ENCODE results near the gene CSRP1. TPM values are rescaled to one million over a fixed set of nuclear protein-coding genes. Genes with fewer than 3 reads are reported as not detected.

Gene CSRP1
- total and polyA plus RNA-seq, 4 donors = 143 to 278 (median 227) TPM

- ATAC-seq (ENCODE audit: insufficient read depth, low FRiP score) (peak; percentile 52), DNase-seq (peak; percentile 76 to 90 (median 84))
- TF ChIP-seq, protein P1, sequence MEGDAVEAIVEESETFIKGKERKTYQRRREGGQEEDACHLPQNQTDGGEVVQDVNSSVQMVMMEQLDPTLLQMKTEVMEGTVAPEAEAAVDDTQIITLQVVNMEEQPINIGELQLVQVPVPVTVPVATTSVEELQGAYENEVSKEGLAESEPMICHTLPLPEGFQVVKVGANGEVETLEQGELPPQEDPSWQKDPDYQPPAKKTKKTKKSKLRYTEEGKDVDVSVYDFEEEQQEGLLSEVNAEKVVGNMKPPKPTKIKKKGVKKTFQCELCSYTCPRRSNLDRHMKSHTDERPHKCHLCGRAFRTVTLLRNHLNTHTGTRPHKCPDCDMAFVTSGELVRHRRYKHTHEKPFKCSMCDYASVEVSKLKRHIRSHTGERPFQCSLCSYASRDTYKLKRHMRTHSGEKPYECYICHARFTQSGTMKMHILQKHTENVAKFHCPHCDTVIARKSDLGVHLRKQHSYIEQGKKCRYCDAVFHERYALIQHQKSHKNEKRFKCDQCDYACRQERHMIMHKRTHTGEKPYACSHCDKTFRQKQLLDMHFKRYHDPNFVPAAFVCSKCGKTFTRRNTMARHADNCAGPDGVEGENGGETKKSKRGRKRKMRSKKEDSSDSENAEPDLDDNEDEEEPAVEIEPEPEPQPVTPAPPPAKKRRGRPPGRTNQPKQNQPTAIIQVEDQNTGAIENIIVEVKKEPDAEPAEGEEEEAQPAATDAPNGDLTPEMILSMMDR (IDR thresholded peaks at IDR 0.05; ENCODE audit: control extremely low read depth, extremely low read depth) = no peak
- Histone ChIP-seq H3K36me3 (ENCODE audit: control insufficient read depth in 4 of 4, insufficient read depth in 4 of 4, low read length in 4 of 4) (no peaks in the 10 kb centered on the region), H3K27me3 (ENCODE audit: control insufficient read depth in 3 of 3, insufficient read depth in 3 of 3, low read length in 2 of 3) (no peaks in the 10 kb centered on the region), H3K27ac (ENCODE audit: low read depth in 1 of 2, low read length in 1 of 2) (peak overlapping the region; percentile 55 to 79), H3K4me1 (ENCODE audit: control insufficient read depth in 5 of 5, insufficient read depth in 5 of 5, low read length in 5 of 5) (peaks cover 0 to 34% (median 13%) of the 10 kb centered on the region in 5 donors), H3K9me3 (ENCODE audit: control insufficient read depth in 4 of 4, insufficient read depth in 3 of 4, low read length in 3 of 4) (no peaks in the 10 kb centered on the region), H3K9ac (ENCODE audit: insufficient read depth in 1 of 2, low read length in 2 of 2) (no peak overlapping the region), H3K4me3 (no peak overlapping the region)
- WGBS, 2 donors = 20 to 42% methylated on average over 6 of the region's 6 CpGs
These were observed 5.1 kb upstream of the CSRP1 start for GRCh38 chr1:201511941-201512539.

DNA sequence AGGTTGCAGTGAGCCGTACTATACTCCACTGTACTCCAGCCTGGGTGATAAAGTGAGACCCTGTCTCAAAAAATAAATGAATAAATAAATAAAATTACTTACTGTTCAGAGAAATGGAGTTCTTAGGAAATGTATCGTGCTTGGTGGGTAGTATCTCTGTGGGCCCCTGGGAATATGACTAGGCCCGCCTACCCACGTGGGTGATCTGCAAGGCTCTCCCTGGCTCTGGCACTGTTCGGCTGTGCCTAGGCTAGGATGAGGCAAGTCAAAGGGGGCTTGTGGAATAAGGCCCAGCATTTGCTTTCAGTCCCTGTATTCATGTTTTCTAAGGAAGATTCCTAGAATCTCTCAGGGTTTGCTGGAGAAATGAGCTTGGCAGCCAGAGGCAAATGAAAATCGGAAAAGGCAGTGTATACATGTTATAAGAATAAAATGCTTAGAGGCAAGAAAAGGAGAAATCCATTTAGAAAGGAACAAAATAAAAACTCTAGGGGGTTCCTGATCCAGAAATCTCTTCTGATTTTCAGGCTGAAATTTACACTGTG, 4.5 kb upstream of the CSRP1 start:
- Histone ChIP-seq H3K4me1 (ENCODE audit: control insufficient read depth in 5 of 5, insufficient read depth in 5 of 5, low read length in 5 of 5) (peaks cover 0 to 35% (median 13%) of the 10 kb centered on the region in 5 donors), H3K9ac (ENCODE audit: insufficient read depth in 1 of 2, low read length in 2 of 2) (no peak overlapping the region), H3K27me3 (ENCODE audit: control insufficient read depth in 3 of 3, insufficient read depth in 3 of 3, low read length in 2 of 3) (no peaks in the 10 kb centered on the region), H3K9me3 (ENCODE audit: control insufficient read depth in 4 of 4, insufficient read depth in 3 of 4, low read length in 3 of 4) (no peaks in the 10 kb centered on the region), H3K27ac (ENCODE audit: low read depth in 1 of 2, low read length in 1 of 2) (peak overlapping the region; percentile 55 to 92), H3K4me3 (no peak overlapping the region), H3K36me3 (ENCODE audit: control insufficient read depth in 4 of 4, insufficient read depth in 4 of 4, low read length in 4 of 4) (peaks cover 0 to 3% (median 0%) of the 10 kb centered on the region in 4 donors)
- WGBS, 2 donors = 65 to 77% methylated on average over 6 of the region's 6 CpGs
- no peak for DNase-seq
- TF ChIP-seq, protein P1 (IDR thresholded peaks at IDR 0.05; ENCODE audit: control extremely low read depth, extremely low read depth) = no peak
- no peak for ATAC-seq (ENCODE audit: insufficient read depth, low FRiP score)

DNA sequence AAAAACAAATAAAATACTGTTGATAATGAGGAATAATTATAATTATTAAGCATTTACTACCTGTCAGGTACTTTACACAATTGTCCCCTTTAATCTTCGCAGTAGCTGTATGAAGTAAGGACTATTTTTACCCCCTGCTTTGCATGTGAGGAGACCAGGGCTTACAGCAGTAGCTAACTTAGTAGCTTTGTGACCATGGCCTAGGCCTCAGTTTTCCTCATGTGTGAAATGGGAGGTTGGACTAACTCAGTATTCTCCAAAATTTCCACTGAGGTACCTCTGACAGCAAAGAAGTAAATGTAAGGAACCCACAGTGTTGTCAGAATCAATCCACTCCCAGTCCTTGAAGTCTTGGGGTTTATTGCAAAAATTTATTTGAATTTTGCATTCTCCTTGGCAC, 3.8 kb upstream of the CSRP1 start:
- H3K27ac ChIP-seq (ENCODE audit: low read depth in 1 of 2, low read length in 1 of 2) = no peak overlapping the region
- ATAC-seq (ENCODE audit: insufficient read depth, low FRiP score) = no peak

More for the DNA sequence above, 3.8 kb upstream of the CSRP1 start:
- H3K36me3 ChIP-seq (ENCODE audit: control insufficient read depth in 4 of 4, insufficient read depth in 4 of 4, low read length in 4 of 4) = peaks cover 0 to 3% (median 0%) of the 10 kb centered on the region in 4 donors
- TF ChIP-seq, protein P1 (IDR thresholded peaks at IDR 0.05; ENCODE audit: control extremely low read depth, extremely low read depth) = no peak
- no peak for DNase-seq
- no peaks in the 10 kb centered on the region for H3K27me3 ChIP-seq (ENCODE audit: control insufficient read depth in 3 of 3, insufficient read depth in 3 of 3, low read length in 2 of 3)
- no peaks in the 10 kb centered on the region for H3K9me3 ChIP-seq (ENCODE audit: control insufficient read depth in 4 of 4, insufficient read depth in 3 of 4, low read length in 3 of 4)
- H3K4me3 ChIP-seq = no peak overlapping the region
- 90 to 96% methylated on average over 1 of the region's 1 CpG for WGBS, 2 donors
- peaks cover 0 to 42% (median 13%) of the 10 kb centered on the region in 5 donors for H3K4me1 ChIP-seq (ENCODE audit: control insufficient read depth in 5 of 5, insufficient read depth in 5 of 5, low read length in 5 of 5)
- H3K9ac ChIP-seq (ENCODE audit: insufficient read depth in 1 of 2, low read length in 2 of 2) = no peak overlapping the region

Measured in lung (tissue), 12 donors.